PFSK-1 (cell line): ENCODE data around the gene KIAA1328.

ENCODE experiments used
- POLR2AphosphoS5 ChIP-seq: IDR thresholded peaks from 2 replicates; pipeline ENCODE4 v1.6.1; 2012; ENCODE audit warnings: low read depth, mild to moderate bottlenecking, control low read depth, low read length, moderate library complexity
- REST ChIP-seq, 2 experiments: IDR thresholded peaks; 2 replicates each; pipeline versions ENCODE4 v1.6.1 to v1.8.0; 2011 to 2012; ENCODE audit warnings: low read depth in 2 of 2, low read length in 2 of 2, control low read depth in 1 of 2, inconsistent platforms in 1 of 2, mild to moderate bottlenecking in 1 of 2, moderate library complexity in 1 of 2; ENCODE audit not compliant: insufficient read depth in 1 of 2
- SIN3A ChIP-seq: IDR thresholded peaks from 2 replicates; pipeline ENCODE4 v1.6.1; 2012; ENCODE audit warnings: mild to moderate bottlenecking, low read length, moderate library complexity, borderline replicate concordance; ENCODE audit not compliant: insufficient read depth
- TAF1 ChIP-seq: IDR thresholded peaks from 2 replicates; pipeline ENCODE4 v1.6.1; 2012; ENCODE audit warnings: low read length, control low read depth, borderline replicate concordance; ENCODE audit not compliant: insufficient read depth

GRCh38 chr18:36950282-36950681 lies 121.4 kb downstream of the KIAA1328 start:
- TF ChIP-seq TAF1 (no peak), SIN3A (no peak), POLR2AphosphoS5 (no peak), REST (IDR thresholded peaks at IDR 0.05; ENCODE audit: insufficient read depth in 1 of 2, low read depth in 2 of 2, low read length in 2 of 2) (no peak)
